ENCODE results near the gene FBXO45.

- no peak for TF ChIP-seq GATA3 (IDR thresholded peaks at IDR 0.05; ENCODE audit: low read depth, low read length)
- TF ChIP-seq GATA2 (IDR thresholded peaks at IDR 0.05; ENCODE audit: low read depth, low read length), result no peak
Observed at GRCh38 chr3:196518966-196519717, 49.3 kb upstream of the FBXO45 start.
